Measurements from ENCODE around the gene KIRREL3.

The KIRREL3 gene

GRCh38 chr11:126658306-126659056, 342.1 kb downstream of the KIRREL3 start:
- Histone ChIP-seq H3K4me3 (replicated peaks; ENCODE audit: insufficient read depth, low read length) (no peak overlapping the region), H3K27me3 (ENCODE audit: insufficient read depth, poor library complexity, severe bottlenecking) (peaks cover 2% of the 10 kb centered on the region), H3K27ac (replicated peaks) (no peak overlapping the region)
- no peak for DNase-seq (ENCODE audit: low read depth in 1 of 2, low spot score in 1 of 2)
- TF ChIP-seq CTCF (IDR thresholded peaks at IDR 0.05; ENCODE audit: insufficient read depth, low read length) (no peak), REST (IDR thresholded peaks at IDR 0.05; ENCODE audit: insufficient replicate concordance, low read depth) (no peak), POLR2AphosphoS5 (IDR thresholded peaks at IDR 0.05; ENCODE audit: low read depth) (no peak), GABPA (IDR thresholded peaks at IDR 0.05; ENCODE audit: low read depth) (no peak), SPI1 (IDR thresholded peaks at IDR 0.05; ENCODE audit: borderline replicate concordance, low read depth) (no peak)

- no peak for DNase-seq (ENCODE audit: low read depth in 1 of 2, low spot score in 1 of 2)
- H3K27ac ChIP-seq (replicated peaks): no peak overlapping the region
- TF ChIP-seq GABPA (IDR thresholded peaks at IDR 0.05; ENCODE audit: low read depth) (no peak), POLR2AphosphoS5 (IDR thresholded peaks at IDR 0.05; ENCODE audit: low read depth) (no peak), CTCF (IDR thresholded peaks at IDR 0.05; ENCODE audit: insufficient read depth, low read length) (no peak), SPI1 (IDR thresholded peaks at IDR 0.05; ENCODE audit: borderline replicate concordance, low read depth) (no peak), REST (IDR thresholded peaks at IDR 0.05; ENCODE audit: insufficient replicate concordance, low read depth) (no peak)
- H3K4me3 ChIP-seq (replicated peaks; ENCODE audit: insufficient read depth, low read length): no peak overlapping the region
- H3K27me3 ChIP-seq (ENCODE audit: insufficient read depth, poor library complexity, severe bottlenecking): no peaks in the 10 kb centered on the region
Observed at GRCh38 chr11:126655807-126656128, 344.8 kb downstream of the KIRREL3 start.

- Histone ChIP-seq H3K4me3 (replicated peaks; ENCODE audit: insufficient read depth, low read length) (no peak overlapping the region), H3K27ac (replicated peaks) (no peak overlapping the region), H3K27me3 (ENCODE audit: insufficient read depth, poor library complexity, severe bottlenecking) (no peaks in the 10 kb centered on the region)
- TF ChIP-seq CTCF (IDR thresholded peaks at IDR 0.05; ENCODE audit: insufficient read depth, low read length): no peak
- TF ChIP-seq POLR2AphosphoS5 (IDR thresholded peaks at IDR 0.05; ENCODE audit: low read depth): no peak
- TF ChIP-seq REST (IDR thresholded peaks at IDR 0.05; ENCODE audit: insufficient replicate concordance, low read depth): no peak
- no peak for TF ChIP-seq GABPA (IDR thresholded peaks at IDR 0.05; ENCODE audit: low read depth)
- TF ChIP-seq SPI1 (IDR thresholded peaks at IDR 0.05; ENCODE audit: borderline replicate concordance, low read depth): no peak
- no peak for DNase-seq (ENCODE audit: low read depth in 1 of 2, low spot score in 1 of 2)
Observed at GRCh38 chr11:126654886-126655806, 345.4 kb downstream of the KIRREL3 start.

All from HL-60 (cell line).